Urothelium cell line (cell line): ENCODE data around the gene SMIM21.

Source experiments
- DNase-seq: peaks from one replicate; pipeline ENCODE4 v3.0.0; 2011; ENCODE audit warnings: low spot score, mixed read lengths
- FAIRE-seq: peaks from 2 replicates; lab custom pipeline; 2011; peaks lifted over from hg19 to GRCh38; lab: Jason Lieb, UNC

The SMIM21 gene

DNA sequence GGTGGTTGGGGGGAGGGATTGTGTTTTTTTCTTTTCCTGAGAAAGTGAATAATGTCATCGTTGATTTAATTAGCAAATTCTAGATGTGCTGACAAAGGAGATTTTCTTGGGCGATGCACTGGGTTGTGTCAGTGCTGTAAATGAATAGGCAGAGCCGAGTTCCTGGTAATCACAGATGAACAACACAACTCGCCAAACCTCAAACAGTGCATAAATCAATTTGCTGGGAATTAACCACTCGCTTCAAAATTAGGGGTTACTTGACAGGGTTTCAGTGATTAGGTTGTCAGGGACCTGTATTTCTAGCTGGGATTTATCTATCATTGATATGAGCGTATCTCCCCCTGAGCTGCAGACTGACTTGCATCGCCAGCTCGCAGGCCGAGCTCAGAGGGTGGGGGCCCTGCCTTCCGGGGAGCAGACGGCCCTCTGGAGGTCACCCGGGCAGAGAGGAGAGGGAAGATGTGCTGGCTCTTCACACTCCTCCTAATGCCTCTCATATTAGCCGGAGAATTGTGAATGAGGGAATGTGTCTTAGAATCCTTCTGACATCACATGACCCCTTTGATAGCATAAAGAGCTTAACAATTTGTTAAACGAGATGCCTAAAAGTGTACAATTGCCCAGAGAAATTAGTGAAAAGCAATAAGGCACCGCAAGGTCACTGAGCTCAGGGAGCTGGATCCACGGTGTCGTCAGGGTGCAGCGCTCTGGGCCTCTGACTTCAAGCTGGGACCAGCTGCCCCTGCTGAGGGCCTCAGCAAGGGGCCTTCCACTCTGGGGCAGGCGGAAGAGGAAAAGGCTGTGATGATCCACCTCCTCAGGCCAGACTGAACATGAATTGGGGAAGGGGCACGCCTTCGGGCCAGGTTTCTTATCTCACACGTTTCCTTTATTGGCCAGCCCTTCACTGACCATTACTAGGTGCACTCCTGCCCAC is 48.9 kb downstream of the SMIM21 start:
- DNase-seq, result no peak
- no peak for FAIRE-seq

DNA sequence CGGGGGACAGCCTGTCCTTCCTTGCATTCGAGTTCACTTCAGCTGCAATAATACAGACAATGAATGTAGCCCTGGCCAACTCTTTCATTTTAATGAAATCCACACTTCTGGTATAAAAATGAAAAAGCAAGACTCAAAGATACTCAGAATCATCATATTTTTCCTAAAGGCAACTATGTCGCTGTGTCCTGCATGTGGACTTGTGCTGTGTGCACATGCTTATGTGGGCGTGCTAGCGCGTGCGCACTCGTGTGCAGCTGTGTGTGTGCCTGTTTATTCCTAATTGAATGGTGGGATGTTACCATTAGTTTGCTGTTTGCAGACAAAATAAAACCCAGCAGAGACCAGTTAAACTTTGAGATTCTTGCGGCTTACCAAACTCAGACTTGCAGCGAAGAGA is 49.6 kb downstream of the SMIM21 start:
- FAIRE-seq (no peak), DNase-seq (no peak)

DNA sequence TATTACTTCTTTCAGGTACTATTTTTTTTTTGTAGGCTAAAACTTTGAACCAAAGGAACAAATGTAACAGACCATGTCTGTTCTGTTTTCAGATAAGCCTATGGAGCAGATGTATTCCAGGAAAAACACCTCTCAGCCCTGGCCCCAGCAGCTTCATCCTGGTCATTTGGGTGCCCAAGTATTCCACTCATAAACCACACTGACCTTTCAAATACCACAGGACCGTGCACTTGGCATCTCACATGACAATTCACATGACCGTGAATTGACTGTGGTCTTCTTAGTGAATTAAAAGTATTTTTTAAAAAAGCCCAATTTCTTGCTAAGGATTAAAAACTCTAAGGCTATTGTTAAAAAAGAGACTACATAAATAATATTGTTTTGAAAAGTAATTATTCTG is 50.2 kb downstream of the SMIM21 start:
- no peak for DNase-seq
- FAIRE-seq, result no peak

DNA sequence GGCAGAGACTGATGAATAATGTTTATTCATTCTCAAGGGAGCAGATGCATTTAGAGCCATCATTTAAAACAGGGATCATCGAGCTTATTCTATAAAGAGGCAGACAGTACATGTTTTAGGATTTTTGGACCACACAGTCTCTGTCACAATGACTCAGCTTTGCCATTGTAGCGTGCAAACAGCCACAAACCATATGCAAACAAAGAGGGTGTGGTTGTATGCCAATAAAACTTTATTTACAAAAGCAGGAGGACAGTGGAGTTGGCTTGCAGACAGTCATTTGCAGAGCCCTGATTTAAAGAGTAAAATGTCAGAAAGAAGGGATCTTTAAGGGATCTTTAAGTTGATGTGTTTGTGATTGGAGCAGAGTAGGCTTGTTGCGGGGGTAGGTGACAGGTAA is 51.5 kb downstream of the SMIM21 start:
- DNase-seq (no peak), FAIRE-seq (no peak)

DNA sequence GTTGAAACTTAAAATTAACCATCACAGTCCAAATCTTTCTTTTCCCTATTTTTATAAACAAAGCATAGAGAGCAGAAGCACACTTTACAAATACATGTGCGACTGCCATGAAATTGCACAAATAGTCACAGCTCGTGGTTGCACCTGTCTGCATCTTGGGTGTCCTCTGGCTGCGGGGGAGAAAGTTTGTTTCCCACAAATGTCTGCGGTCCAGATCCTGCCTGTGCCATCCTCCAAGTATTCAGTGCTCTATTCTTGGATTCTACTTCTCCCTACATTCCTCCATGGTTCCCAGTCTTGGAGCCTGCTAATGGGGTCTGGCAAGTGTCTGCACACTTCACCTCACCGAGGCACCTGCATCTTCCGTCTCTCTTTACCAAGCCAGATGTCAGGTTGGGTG is 52.2 kb downstream of the SMIM21 start:
- no peak for FAIRE-seq

DNA sequence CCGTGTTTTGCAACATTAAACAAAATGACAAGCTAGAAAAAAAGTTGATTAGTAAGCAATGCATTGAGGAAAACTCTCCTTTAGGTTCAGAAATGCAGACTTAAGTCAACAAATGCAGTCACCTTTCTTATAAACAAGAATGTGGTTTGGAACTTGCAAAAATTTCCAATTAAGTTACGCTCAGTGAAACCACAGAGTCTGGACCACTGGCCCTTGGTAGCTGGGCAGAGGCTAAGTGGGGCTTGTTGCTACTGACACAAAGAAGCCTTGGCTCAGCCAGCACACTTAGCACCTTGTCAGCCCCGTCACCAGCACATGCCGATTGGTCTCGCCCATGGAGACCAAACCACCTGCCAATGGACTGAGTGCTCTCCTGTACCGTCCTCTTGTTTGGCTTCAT is 53.0 kb downstream of the SMIM21 start:
- DNase-seq, result no peak
- no peak for FAIRE-seq

More for the DNA sequence above, 52.2 kb downstream of the SMIM21 start:
- no peak for DNase-seq

DNA sequence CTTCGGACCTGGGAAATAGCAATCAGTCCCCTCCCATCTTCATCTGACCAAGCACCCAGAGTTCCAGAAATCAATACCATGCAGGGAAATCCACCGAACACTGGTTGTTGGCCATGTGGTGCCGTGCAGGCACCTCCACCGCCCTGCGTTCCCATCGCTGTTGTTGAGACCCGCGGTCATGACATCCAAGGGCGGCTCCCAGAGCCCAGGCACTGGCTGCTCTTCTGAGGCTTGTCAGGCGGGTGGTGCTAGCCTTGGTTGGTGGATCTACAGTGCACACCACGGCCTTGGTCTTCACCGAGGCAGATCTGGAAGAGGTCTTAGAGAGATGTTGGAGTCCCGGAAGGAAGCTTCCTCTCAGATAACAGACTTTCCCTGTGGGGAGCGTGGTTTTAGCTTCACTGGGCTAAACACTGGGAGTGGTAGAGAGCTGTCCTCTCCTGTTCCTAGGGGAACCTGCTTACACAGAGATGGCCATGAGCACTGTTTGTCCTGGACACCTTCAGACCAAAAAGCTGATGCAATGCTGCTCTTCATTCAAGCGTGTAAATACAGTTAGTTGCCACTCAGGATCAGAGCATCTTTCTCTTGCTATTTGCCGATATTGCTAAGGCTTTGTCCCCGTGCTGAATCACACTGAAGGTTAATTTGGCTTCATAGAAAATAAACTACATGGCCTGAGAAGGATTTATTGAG is 58.3 kb downstream of the SMIM21 start:
- DNase-seq (no peak), FAIRE-seq (no peak)

DNA sequence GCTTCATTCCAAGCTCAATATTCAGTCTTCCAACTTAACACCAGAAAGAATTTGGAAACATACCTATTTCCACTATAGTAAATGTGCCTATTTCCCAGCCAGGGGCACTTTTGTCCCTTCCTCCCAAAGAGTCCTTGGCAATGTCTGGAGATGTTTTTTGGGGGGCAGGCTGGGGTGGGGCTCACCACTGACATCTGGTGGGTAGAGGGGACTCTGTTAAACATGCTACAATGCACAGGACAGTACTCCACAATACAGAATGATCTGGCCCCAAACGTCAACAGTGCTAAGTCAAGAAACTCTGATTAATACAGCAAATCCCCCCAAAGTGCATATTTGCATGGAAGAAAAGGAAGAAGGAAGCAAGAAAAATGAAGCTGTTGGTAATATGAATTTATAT is 61.7 kb downstream of the SMIM21 start:
- FAIRE-seq, result no peak
- no peak for DNase-seq

DNA sequence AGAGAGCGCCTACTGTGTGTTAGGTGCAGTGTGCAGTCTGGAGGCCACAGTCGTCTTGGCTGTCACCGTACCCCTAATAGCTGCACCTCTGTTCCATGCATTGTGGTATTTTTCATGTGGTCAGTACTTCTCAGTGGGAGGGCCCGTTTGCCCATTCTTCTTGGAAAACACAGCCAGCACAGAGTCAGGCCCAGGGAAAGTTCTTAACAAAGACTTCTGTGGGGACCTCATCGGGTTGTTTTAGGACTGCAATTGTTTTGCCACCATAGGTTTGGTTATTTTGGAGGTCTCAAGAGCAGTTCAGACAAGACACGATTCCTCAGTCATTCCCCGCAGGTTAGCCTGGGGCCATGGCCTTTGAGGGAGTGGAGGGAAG is 62.3 kb downstream of the SMIM21 start:
- DNase-seq, result no peak
- no peak for FAIRE-seq

DNA sequence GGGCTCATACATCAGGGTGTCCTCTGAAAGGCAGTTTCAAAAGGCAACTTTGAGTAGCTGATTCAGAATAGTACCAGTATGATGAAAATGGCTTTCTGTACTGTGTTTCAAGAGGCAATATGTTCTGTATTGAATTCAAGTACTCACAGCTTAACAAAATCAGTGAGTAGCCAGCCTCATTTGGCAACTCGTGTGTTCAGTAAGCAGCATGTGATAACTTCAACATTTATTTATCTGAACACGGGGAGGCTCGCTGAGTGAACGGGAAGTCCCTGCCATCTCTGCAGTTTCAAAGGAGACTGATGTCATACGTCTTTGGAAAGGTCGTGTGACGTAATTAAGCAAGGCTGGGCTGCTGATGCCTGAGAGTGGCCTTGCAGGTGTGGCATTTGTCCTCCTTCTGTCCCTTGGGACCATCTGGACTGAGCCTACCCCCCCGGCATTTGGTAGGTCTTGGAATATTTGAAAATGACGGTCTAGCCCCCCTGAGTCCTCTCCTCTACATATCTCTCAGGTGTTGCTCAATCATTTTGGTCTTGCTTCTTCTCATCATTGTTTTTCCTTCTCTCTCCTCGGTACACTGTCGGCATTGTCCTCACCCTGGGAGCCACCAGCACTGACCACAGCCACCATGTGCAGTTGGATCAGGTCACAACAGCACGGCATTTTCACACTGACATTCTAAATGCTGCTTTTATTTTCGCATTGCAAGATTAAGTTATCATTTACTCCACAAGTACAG is 62.8 kb downstream of the SMIM21 start:
- no peak for FAIRE-seq
- DNase-seq, result no peak

DNA sequence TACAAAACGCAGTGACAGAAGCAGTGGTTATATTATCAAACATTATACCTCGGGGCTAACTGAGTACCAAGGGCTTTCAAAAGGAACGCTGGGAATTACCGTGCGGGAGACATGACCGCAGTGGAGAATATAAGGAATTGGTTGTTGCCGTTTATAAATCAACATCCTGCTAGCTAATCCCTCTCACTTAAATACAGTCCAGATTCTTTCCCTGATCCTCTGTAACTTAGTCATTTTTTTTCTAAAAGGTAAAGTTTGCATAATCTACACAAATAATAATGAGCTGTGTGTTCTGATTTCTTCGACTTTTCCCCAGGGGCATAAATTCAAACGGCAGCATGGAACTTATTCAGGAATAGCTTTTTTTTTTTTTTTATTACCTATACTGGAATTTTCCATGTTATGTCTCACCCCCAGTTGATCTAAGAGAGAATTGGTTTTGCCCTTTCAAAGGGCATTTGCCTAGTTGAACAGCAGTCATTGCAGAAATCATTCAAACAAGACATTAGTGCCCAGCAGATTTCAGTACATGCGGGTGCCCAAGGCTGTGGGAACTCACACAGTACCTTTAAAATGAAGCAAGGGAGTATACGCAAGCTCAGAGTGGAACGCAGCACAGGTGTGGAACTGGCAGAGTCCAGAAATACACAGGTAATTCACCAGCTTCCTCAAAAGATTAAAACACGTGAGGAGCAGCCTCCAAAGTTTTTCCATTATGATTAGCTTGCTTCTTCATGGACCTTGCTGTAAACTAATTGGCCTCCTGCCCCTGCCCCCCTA is 63.9 kb downstream of the SMIM21 start:
- no peak for FAIRE-seq
- no peak for DNase-seq

DNA sequence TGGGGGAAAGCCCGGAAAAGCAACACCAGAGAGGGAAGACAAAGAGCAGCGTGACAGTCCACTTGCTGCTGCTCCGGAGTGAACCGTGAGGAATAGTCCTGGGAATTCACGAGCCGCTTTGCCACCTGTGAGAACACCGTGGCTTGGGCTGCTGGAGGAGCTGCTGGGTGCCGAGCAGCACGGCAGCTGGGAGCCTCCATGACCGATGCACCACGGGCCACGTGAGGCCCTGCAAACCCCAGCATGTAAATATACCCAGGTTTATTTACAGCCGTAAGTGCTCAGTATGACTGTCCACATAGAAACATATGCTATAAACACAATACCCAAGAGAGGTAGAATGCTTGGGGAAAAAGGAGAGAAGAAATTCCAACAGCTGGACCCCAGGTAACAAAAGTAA is 65.1 kb downstream of the SMIM21 start:
- DNase-seq, result no peak
- FAIRE-seq, result no peak

DNA sequence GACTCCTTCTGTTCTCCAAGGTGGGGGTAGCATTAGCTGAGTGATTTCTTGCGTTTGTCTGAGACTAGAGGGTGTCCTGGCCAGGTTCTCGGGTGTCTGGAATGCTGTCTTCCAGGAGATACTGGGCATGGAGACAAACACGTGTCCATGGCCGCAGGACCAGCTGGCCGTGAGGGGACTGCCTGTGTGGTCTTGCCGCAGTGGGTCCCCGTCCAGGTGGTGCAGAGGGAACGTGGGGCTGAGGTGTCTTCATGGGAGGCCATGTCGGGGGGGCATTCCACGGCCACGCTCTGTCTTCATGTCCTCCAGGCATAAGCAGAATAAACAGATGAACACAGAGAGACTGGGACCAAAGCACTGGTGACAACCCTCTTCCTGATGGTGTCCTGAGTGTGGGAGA is 66.6 kb downstream of the SMIM21 start:
- DNase-seq, result no peak
- FAIRE-seq, result no peak

DNA sequence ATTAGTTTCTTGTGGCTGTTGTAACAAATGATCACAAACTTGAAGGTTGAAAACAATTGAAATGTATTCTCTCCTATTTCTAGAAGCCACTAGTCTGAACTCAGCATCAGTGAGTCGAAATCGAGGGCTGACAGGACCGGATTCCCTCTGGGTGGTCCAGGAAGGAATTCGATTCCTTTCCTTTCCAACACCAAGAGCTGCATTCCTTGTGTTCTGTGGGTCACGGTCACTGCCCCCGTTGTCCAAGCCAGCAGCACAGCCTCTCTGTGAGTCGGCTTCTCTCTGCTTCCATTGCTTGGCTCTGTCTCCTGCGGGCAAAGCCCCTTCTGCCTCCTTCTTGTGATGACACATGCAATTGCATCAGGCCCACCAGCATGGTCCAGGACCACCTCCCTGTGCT is 67.3 kb downstream of the SMIM21 start:
- no peak for FAIRE-seq

More for the DNA sequence above, 67.3 kb downstream of the SMIM21 start:
- no peak for DNase-seq
